HepG2 (cell line): ENCODE data around the gene CST1.

ENCODE experiments used
- BCLAF1 ChIP-seq: fragments of 450-650 bp; IDR thresholded peaks from 2 replicates; pipeline ENCODE4 v1.6.1; 2017; ENCODE audit warnings: mild to moderate bottlenecking
- CTCF ChIP-seq: sonication (generic); formaldehyde crosslinking; IDR thresholded peaks from 2 replicates; pipeline ENCODE4 v1.5.0; 2020; ENCODE audit warnings: mild to moderate bottlenecking, missing genetic modification reagents, moderate library complexity
- DDIT3 ChIP-seq: sonication (generic); formaldehyde crosslinking; IDR thresholded peaks from 2 replicates; pipeline ENCODE4 v1.4.0; 2020; ENCODE audit warnings: mild to moderate bottlenecking, missing genetic modification reagents
- FIP1L1 ChIP-seq: fragments of 200-400 bp; formaldehyde crosslinking; IDR thresholded peaks from 2 replicates; pipeline ENCODE4 v1.6.1; 2018; ENCODE audit warnings: low read depth, mild to moderate bottlenecking, low read length, moderate library complexity, borderline replicate concordance; ENCODE audit not compliant: insufficient read depth
- GPBP1L1 ChIP-seq: sonication (generic); formaldehyde crosslinking; IDR thresholded peaks from 2 replicates; pipeline ENCODE4 v1.5.0; 2020; ENCODE audit warnings: mild to moderate bottlenecking, missing genetic modification reagents
- POLR2A ChIP-seq, 2 experiments: IDR thresholded peaks; 2 replicates each; pipeline ENCODE4 v1.6.1; 2011; ENCODE audit warnings: low read depth in 2 of 2, low read length in 2 of 2, mild to moderate bottlenecking in 1 of 2, moderate library complexity in 1 of 2; ENCODE audit not compliant: insufficient read depth in 1 of 2
- POLR2AphosphoS5 ChIP-seq: IDR thresholded peaks from 2 replicates; pipeline ENCODE4 v1.6.1; 2012; ENCODE audit warnings: low read depth, low read length
- USF2 ChIP-seq, 2 experiments: sonication (generic) in 1 of 2; formaldehyde crosslinking in 1 of 2; IDR thresholded peaks; 2 replicates each; pipeline versions ENCODE4 v1.5.1 to v1.6.1; 2011 to 2020; ENCODE audit warnings: borderline replicate concordance in 1 of 2, low read depth in 1 of 2, low read length in 1 of 2, mild to moderate bottlenecking in 1 of 2, missing genetic modification reagents in 1 of 2, moderate library complexity in 1 of 2
- TF ChIP-seq, protein P1 (sequence below): IDR thresholded peaks from 2 replicates; pipeline ENCODE4 v1.6.1; 2016; ENCODE audit warnings: missing compliant biosample characterization, missing genetic modification reagents, borderline replicate concordance
- TF ChIP-seq, protein P2 (sequence below): IDR thresholded peaks from 2 replicates; pipeline ENCODE4 v1.6.1; 2016; ENCODE audit warnings: low read depth, control low read depth
- TF ChIP-seq, protein P3 (sequence below): IDR thresholded peaks from 2 replicates; pipeline ENCODE4 v1.6.1; 2012; ENCODE audit warnings: low read depth, low read length, improper control_type of control experiment

- TF ChIP-seq BCLAF1 = no peak
- TF ChIP-seq DDIT3 (CRISPR knock-in tag) = no peak
- TF ChIP-seq POLR2AphosphoS5 = no peak
- TF ChIP-seq POLR2A (IDR thresholded peaks at IDR 0.05; ENCODE audit: insufficient read depth in 1 of 2, low read depth in 2 of 2, low read length in 2 of 2) = no peak
- TF ChIP-seq, protein P1, sequence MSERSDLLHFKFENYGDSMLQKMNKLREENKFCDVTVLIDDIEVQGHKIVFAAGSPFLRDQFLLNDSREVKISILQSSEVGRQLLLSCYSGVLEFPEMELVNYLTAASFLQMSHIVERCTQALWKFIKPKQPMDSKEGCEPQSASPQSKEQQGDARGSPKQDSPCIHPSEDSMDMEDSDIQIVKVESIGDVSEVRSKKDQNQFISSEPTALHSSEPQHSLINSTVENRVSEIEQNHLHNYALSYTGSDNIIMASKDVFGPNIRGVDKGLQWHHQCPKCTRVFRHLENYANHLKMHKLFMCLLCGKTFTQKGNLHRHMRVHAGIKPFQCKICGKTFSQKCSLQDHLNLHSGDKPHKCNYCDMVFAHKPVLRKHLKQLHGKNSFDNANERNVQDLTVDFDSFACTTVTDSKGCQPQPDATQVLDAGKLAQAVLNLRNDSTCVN = no peak
- TF ChIP-seq, protein P2, sequence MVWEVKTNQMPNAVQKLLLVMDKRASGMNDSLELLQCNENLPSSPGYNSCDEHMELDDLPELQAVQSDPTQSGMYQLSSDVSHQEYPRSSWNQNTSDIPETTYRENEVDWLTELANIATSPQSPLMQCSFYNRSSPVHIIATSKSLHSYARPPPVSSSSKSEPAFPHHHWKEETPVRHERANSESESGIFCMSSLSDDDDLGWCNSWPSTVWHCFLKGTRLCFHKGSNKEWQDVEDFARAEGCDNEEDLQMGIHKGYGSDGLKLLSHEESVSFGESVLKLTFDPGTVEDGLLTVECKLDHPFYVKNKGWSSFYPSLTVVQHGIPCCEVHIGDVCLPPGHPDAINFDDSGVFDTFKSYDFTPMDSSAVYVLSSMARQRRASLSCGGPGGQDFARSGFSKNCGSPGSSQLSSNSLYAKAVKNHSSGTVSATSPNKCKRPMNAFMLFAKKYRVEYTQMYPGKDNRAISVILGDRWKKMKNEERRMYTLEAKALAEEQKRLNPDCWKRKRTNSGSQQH (CRISPR knock-in tag) = no peak
- TF ChIP-seq FIP1L1 = no peak
- TF ChIP-seq GPBP1L1 (CRISPR knock-in tag) = no peak
- no peak for TF ChIP-seq CTCF (CRISPR knock-in tag)
- no peak for TF ChIP-seq USF2 (IDR thresholded peaks at IDR 0.05; ENCODE audit: low read depth, low read length)
- TF ChIP-seq USF2 (CRISPR knock-in tag; IDR thresholded peaks at IDR 0.05; ENCODE audit: borderline replicate concordance) = no peak
- TF ChIP-seq, protein P3, sequence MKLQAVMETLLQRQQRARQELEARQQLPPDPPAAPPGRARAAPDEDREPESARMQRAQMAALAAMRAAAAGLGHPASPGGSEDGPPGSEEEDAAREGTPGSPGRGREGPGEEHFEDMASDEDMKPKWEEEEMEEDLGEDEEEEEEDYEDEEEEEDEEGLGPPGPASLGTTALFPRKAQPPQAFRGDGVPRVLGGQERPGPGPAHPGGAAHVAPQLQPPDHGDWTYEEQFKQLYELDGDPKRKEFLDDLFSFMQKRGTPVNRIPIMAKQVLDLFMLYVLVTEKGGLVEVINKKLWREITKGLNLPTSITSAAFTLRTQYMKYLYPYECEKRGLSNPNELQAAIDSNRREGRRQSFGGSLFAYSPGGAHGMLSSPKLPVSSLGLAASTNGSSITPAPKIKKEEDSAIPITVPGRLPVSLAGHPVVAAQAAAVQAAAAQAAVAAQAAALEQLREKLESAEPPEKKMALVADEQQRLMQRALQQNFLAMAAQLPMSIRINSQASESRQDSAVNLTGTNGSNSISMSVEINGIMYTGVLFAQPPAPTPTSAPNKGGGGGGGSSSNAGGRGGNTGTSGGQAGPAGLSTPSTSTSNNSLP = no peak
Measured at GRCh38 chr20:23759306-23759940, 8.7 kb upstream of the CST1 start.
